Measurements from ENCODE around the gene TGFBR2. TPM values are rescaled to one million over a fixed set of nuclear protein-coding genes. Genes with fewer than 3 reads are reported as not detected.

Gene TGFBR2
- total RNA-seq, 1 experiment from 2014 or later, result 45.9 TPM

GRCh38 chr3:30617653-30618052 lies 11.3 kb downstream of the TGFBR2 start:
- Histone ChIP-seq H3K36me3 (ENCODE audit: control insufficient read depth, insufficient read depth, low read length) (no peaks in the 10 kb centered on the region), H3K27me3 (ENCODE audit: control insufficient read depth, insufficient read depth, low read length) (no peaks in the 10 kb centered on the region), H3K27ac (ENCODE audit: low read length) (no peak overlapping the region), H3K4me1 (ENCODE audit: control insufficient read depth, insufficient read depth, low read length) (peaks cover 22% of the 10 kb centered on the region; the same call in 1 of the 2 replicates), H3K9me3 (ENCODE audit: control insufficient read depth, insufficient read depth, low read depth, low read length) (no peaks in the 10 kb centered on the region), H3K4me3 (ENCODE audit: low read depth in 2 of 2, low read length in 2 of 2) (no peak overlapping the region)
- ChIA-PET POLR2A (no interaction called here), CTCF (no interaction called here)
- intact Hi-C loops (cut with micrococcal nuclease; ENCODE audit: unreplicated experiment) (no loop called here), in situ Hi-C loops (cut with HindIII; ENCODE audit: low pct_unique_long_range_greater_than_20kb, low sequenced_read_pairs) (no loop called here)
- ATAC-seq (no peak), DNase-seq (ENCODE audit: low read depth, low spot score) (no peak)
- TF ChIP-seq SIN3A (IDR thresholded peaks at IDR 0.05; ENCODE audit: borderline replicate concordance, insufficient read depth, low read depth, low read length), result no peak
- TF ChIP-seq TCF7L2 (IDR thresholded peaks at IDR 0.05; ENCODE audit: low read depth, low read length), result no peak
- TF ChIP-seq CTCF (IDR thresholded peaks at IDR 0.05), result no peak
- TF ChIP-seq REST (IDR thresholded peaks at IDR 0.05; ENCODE audit: insufficient read depth in 1 of 2, low read depth in 2 of 2, low read length in 1 of 2), result no peak
- no peak for TF ChIP-seq POLR2AphosphoS5 (IDR thresholded peaks at IDR 0.05; ENCODE audit: low read depth, low read length)
- no TSS peak for BruUV-seq (replicated peaks)

- intact Hi-C loops (cut with micrococcal nuclease; ENCODE audit: unreplicated experiment) (no loop called here), in situ Hi-C loops (cut with HindIII; ENCODE audit: low pct_unique_long_range_greater_than_20kb, low sequenced_read_pairs) (no loop called here)
- Histone ChIP-seq H3K9me3 (ENCODE audit: control insufficient read depth, insufficient read depth, low read depth, low read length) (no peaks in the 10 kb centered on the region), H3K27me3 (ENCODE audit: control insufficient read depth, insufficient read depth, low read length) (no peaks in the 10 kb centered on the region), H3K4me1 (ENCODE audit: control insufficient read depth, insufficient read depth, low read length) (peaks cover 17% of the 10 kb centered on the region; the same call in 1 of the 2 replicates), H3K4me3 (ENCODE audit: low read depth in 2 of 2, low read length in 2 of 2) (no peak overlapping the region), H3K36me3 (ENCODE audit: control insufficient read depth, insufficient read depth, low read length) (no peaks in the 10 kb centered on the region), H3K27ac (ENCODE audit: low read length) (no peak overlapping the region)
- no peak for TF ChIP-seq TCF7L2 (IDR thresholded peaks at IDR 0.05; ENCODE audit: low read depth, low read length)
- TF ChIP-seq CTCF (IDR thresholded peaks at IDR 0.05), result no peak
- no peak for TF ChIP-seq SIN3A (IDR thresholded peaks at IDR 0.05; ENCODE audit: borderline replicate concordance, insufficient read depth, low read depth, low read length)
- no peak for TF ChIP-seq POLR2AphosphoS5 (IDR thresholded peaks at IDR 0.05; ENCODE audit: low read depth, low read length)
- TF ChIP-seq REST (IDR thresholded peaks at IDR 0.05; ENCODE audit: insufficient read depth in 1 of 2, low read depth in 2 of 2, low read length in 1 of 2), result no peak
- ChIA-PET CTCF (no interaction called here), POLR2A (no interaction called here)
- no TSS peak for BruUV-seq (replicated peaks)
- ATAC-seq (no peak), DNase-seq (ENCODE audit: low read depth, low spot score) (no peak)
Observed at GRCh38 chr3:30618526-30618925, 12.1 kb downstream of the TGFBR2 start.

All from Panc1 (cell line).